Measurements from ENCODE around the gene MAP7D3.
"Not testable (repeated sequence)": the region's sequence is repeated elsewhere in the genome, so short reads cannot be mapped to it uniquely, and the experiment has no call there.

The MAP7D3 gene

GRCh38 chrX:136251041-136251991, at the start of gene MAP7D3:
MAP7D3 (minus strand) TSS chrX:136251400; CDS start chrX:136251358, 42 bp downstream.
- no peak for DNase-seq

- DNase-seq: not testable (repeated sequence)
Observed at GRCh38 chrX:136300721-136301120, 49.5 kb upstream of the MAP7D3 start, which contains the start of gene ADGRG4. ADGRG4 (plus strand) TSS chrX:136300963; CDS start chrX:136308778, 7,815 bp downstream.

GRCh38 chrX:136295380-136295779, 44.2 kb upstream of the MAP7D3 start:
- DNase-seq: no peak

- DNase-seq: no peak
Observed at GRCh38 chrX:136292656-136293055, 41.5 kb upstream of the MAP7D3 start.

- no peak for DNase-seq
Observed at GRCh38 chrX:136291824-136292223, 40.6 kb upstream of the MAP7D3 start.

- DNase-seq: not testable (repeated sequence)
Observed at GRCh38 chrX:136286375-136286774, 35.2 kb upstream of the MAP7D3 start.

- no peak for DNase-seq
Observed at GRCh38 chrX:136275553-136275952, 24.4 kb upstream of the MAP7D3 start.

- no peak for DNase-seq
Observed at GRCh38 chrX:136273986-136274385, 22.8 kb upstream of the MAP7D3 start.

- DNase-seq: no peak
Observed at GRCh38 chrX:136272325-136272724, 21.1 kb upstream of the MAP7D3 start.

GRCh38 chrX:136271300-136271699, 20.1 kb upstream of the MAP7D3 start:
- no peak for DNase-seq

GRCh38 chrX:136269921-136270320, 18.7 kb upstream of the MAP7D3 start:
- DNase-seq: no peak

GRCh38 chrX:136268051-136269048, 17.1 kb upstream of the MAP7D3 start:
- no peak for DNase-seq

- no peak for DNase-seq
Observed at GRCh38 chrX:136266828-136267227, 15.6 kb upstream of the MAP7D3 start.

GRCh38 chrX:136262812-136263315, 11.7 kb upstream of the MAP7D3 start:
- DNase-seq: no peak

- DNase-seq: no peak
Observed at GRCh38 chrX:136262243-136262642, 11.0 kb upstream of the MAP7D3 start.

GRCh38 chrX:136261321-136261720, 10.1 kb upstream of the MAP7D3 start:
- no peak for DNase-seq

GRCh38 chrX:136260776-136261175, 9.6 kb upstream of the MAP7D3 start:
- DNase-seq: no peak

GRCh38 chrX:136259543-136259942, 8.3 kb upstream of the MAP7D3 start:
- DNase-seq: no peak

- DNase-seq: no peak
Observed at GRCh38 chrX:136258951-136259350, 7.8 kb upstream of the MAP7D3 start.

GRCh38 chrX:136256026-136256425, 4.8 kb upstream of the MAP7D3 start:
- no peak for DNase-seq

GRCh38 chrX:136255541-136255940, 4.3 kb upstream of the MAP7D3 start:
- DNase-seq: no peak

- DNase-seq: no peak
Observed at GRCh38 chrX:136250191-136251040, 784 bp downstream of the MAP7D3 start.

All from cortex of kidney (tissue), 1 donor.